ENCODE data around the gene BTBD9. TPM values are rescaled to one million over a fixed set of nuclear protein-coding genes. Genes with fewer than 3 reads are reported as not detected.

BTBD9 gene
- total RNA-seq, 1 experiment from 2014 or later: 4.3 TPM

- peaks cover 26% of the 10 kb centered on the region for H3K4me1 ChIP-seq (ENCODE audit: insufficient read depth, low read length)
These were observed 73.3 kb downstream of the BTBD9 start for GRCh38 chr6:38566295-38567030.

GRCh38 chr6:38564301-38564700 is 75.4 kb downstream of the BTBD9 start:
- intact Hi-C loops (cut with micrococcal nuclease): loop anchor here (10.0 kb wide), 1 partner anchor 530 kb away; no protein-coding TSS in a partner anchor

More at GRCh38 chr6:38566295-38567030, 73.3 kb downstream of the BTBD9 start:
- H3K36me3 ChIP-seq (ENCODE audit: low read depth, low read length): no peaks in the 10 kb centered on the region
- intact Hi-C loops (cut with micrococcal nuclease): loop anchor here (10.0 kb wide), 1 partner anchor 532 kb away; no protein-coding TSS in a partner anchor
- H3K4me2 ChIP-seq (ENCODE audit: low read length): peak overlapping the region; percentile 63
- no peaks in the 10 kb centered on the region for H3K27me3 ChIP-seq (ENCODE audit: low read length)
- no peak overlapping the region for H3K9ac ChIP-seq (ENCODE audit: low read length)
- no peaks in the 10 kb centered on the region for H4K20me1 ChIP-seq (ENCODE audit: low read length)
- CTCF ChIA-PET: no interaction called here
- H3K27ac ChIP-seq (ENCODE audit: low read length): no peak overlapping the region
- POLR2A ChIA-PET (ENCODE audit: unreplicated experiment): no interaction called here
- no peak overlapping the region for H3K4me3 ChIP-seq (ENCODE audit: low read length)
- H3K9me3 ChIP-seq (ENCODE audit: low read length): no peaks in the 10 kb centered on the region
- DNase-seq (peak; percentile 34), ATAC-seq (peak; percentile 70)
- no TSS peak for BruUV-seq (replicated peaks)
- no peak overlapping the region for H2AFZ ChIP-seq (ENCODE audit: low read length)
- no peaks in the 10 kb centered on the region for H3F3A ChIP-seq (ENCODE audit: low read length, unreplicated experiment)
- H3K9me2 ChIP-seq (replicated peaks; ENCODE audit: low read length): no peaks in the 10 kb centered on the region
- TF ChIP-seq EZH2phosphoT487 (IDR thresholded peaks at IDR 0.05; ENCODE audit: borderline replicate concordance, low read length) (no peak), EZH2 (IDR thresholded peaks at IDR 0.05; ENCODE audit: low read length, unreplicated experiment) (no peak), CTCF (conservative IDR thresholded peaks at IDR 0.05; ENCODE audit: low read depth, low read length) (no peak)
- no peaks in the 10 kb centered on the region for H3K79me2 ChIP-seq (ENCODE audit: low read length)

More at GRCh38 chr6:38564301-38564700, 75.4 kb downstream of the BTBD9 start:
- Histone ChIP-seq H3K36me3 (ENCODE audit: low read depth, low read length) (no peaks in the 10 kb centered on the region), H3K4me3 (ENCODE audit: low read length) (no peak overlapping the region), H3K27ac (ENCODE audit: low read length) (no peak overlapping the region), H3K27me3 (ENCODE audit: low read length) (no peaks in the 10 kb centered on the region), H3K9ac (ENCODE audit: low read length) (no peak overlapping the region), H3K79me2 (ENCODE audit: low read length) (no peaks in the 10 kb centered on the region), H3K9me2 (replicated peaks; ENCODE audit: low read length) (no peaks in the 10 kb centered on the region), H3K4me1 (ENCODE audit: insufficient read depth, low read length) (peaks cover 26% of the 10 kb centered on the region), H3K9me3 (ENCODE audit: low read length) (no peaks in the 10 kb centered on the region), H2AFZ (ENCODE audit: low read length) (no peak overlapping the region), H4K20me1 (ENCODE audit: low read length) (no peaks in the 10 kb centered on the region), H3K4me2 (ENCODE audit: low read length) (no peak overlapping the region), H3F3A (ENCODE audit: low read length, unreplicated experiment) (no peaks in the 10 kb centered on the region)
- ATAC-seq (no peak), DNase-seq (no peak)
- TF ChIP-seq CTCF (conservative IDR thresholded peaks at IDR 0.05; ENCODE audit: low read depth, low read length) (no peak), EZH2phosphoT487 (IDR thresholded peaks at IDR 0.05; ENCODE audit: borderline replicate concordance, low read length) (no peak), EZH2 (IDR thresholded peaks at IDR 0.05; ENCODE audit: low read length, unreplicated experiment) (no peak)
- ChIA-PET POLR2A (ENCODE audit: unreplicated experiment) (interaction anchor here (0.7 kb wide), 1 partner anchor 176 kb away, joined by 5 read pairs; no protein-coding TSS in a partner anchor), CTCF (no interaction called here)
- no TSS peak for BruUV-seq (replicated peaks)

Data from PC-3 (cell line).